K562 (cell line): Measurements from ENCODE around the gene CNTRL.

Source experiments
- EGR1 ChIP-seq: fragments of 450-650 bp; conservative IDR thresholded peaks from 2 replicates; pipeline ENCODE4 v1.6.1; 2017; ENCODE audit warnings: mild to moderate bottlenecking
- FOXK2 ChIP-seq, 2 experiments: fragments of 450-650 bp; IDR thresholded peaks in 1 of 2; conservative IDR thresholded peaks in 1 of 2; 2 replicates each; pipeline ENCODE4 v1.6.1; 2016; ENCODE audit warnings: low read depth in 2 of 2, mild to moderate bottlenecking in 1 of 2
- KLF10 ChIP-seq: fragments of 250-450 bp; sonication (Bioruptor Pico); IDR thresholded peaks from 2 replicates; pipeline ENCODE4 v1.6.1; 2021; ENCODE audit warnings: matching md5 sums
- POLR2A ChIP-seq: fragments of 450-650 bp; conservative IDR thresholded peaks from 2 replicates; pipeline ENCODE4 v1.6.1; 2016
- ZNF263 ChIP-seq: sonication (generic); formaldehyde crosslinking; IDR thresholded peaks from 2 replicates; pipeline ENCODE4 v1.8.0; 2022; ENCODE audit warnings: mild to moderate bottlenecking, missing genetic modification reagents, borderline replicate concordance

DNA sequence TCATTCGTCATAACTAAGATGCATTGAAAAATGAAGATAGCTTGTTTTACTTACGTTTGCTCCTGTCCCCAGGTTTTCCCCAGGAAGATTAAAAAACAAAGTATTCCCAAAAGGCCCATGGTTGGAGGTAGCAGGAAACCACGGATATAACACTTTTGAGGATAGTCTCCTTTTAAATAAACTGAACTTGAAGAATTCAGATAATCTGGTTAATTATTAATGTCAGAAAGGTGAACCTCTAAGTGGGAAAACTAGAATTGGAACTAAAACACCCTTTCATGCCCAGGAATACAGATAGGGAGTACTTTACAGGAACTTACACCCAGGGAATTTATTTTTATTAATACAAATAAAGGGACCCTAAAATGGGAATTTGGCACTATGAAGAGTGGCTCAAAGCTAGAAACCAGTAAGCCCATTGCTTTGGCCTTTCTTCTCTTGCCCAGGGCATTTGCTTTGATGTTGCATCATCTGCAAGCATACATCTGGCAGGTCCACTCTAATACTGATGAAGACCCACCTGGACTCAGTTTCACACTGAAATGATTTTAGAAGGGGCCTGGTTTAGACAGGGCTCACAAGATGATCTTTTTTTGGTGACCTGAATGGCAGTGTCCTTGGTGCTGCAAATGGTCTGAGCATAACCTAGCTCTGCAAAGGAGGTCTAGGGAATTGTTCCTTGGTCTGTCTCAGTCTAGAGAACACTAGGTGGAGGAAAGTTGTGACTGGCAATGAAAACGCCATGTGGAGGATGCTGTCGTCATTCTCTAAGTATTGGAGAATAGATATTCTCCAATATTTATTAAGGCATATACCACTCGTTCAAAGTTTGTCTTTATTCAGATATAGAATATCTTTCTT is 24.4 kb upstream of the CNTRL start, which contains the start of gene C5:
- TF ChIP-seq KLF10 (CRISPR knock-in tag) (no peak), POLR2A (no peak), FOXK2 (conservative IDR thresholded peaks at IDR 0.05 in 1 of 2, IDR thresholded peaks at IDR 0.05 in 1 of 2; ENCODE audit: low read depth in 2 of 2) (no peak), EGR1 (no peak), ZNF263 (no peak)
